ENCODE results near the gene MC2R.
"Not testable (repeated sequence)": the region's sequence is repeated elsewhere in the genome, so short reads cannot be mapped to it uniquely, and the experiment has no call there.

The MC2R gene

DNA sequence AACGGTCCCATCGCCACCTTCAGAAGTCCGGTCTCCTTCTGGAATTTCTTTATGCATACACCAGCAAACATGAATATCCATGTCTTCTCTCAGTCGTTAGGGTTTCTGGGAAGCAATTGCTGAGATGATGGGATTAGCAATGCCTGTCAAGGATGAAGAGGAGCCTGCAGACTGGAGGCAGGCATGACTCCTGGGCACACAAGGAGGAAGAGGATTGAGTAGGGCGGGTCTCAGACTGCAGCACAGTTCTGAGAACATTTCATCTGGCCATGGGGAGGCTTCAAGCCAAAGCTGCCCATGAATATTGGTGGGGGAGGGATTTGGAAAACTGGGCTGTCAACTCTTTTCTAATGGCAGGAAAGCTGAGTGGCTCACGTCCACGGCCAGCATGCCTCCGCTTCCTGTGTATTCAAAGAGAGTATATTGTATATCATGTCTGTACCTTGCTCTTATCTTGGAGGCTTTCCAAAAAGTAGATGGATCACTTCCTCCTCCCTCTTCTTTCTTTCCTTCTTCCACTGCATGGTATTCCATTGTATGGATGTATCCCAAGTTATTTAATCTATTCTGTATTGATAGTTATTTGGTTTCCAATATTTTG lies 24.5 kb downstream of the MC2R start:
- DNase-seq, result no peak

- no peak for DNase-seq
Observed at GRCh38 chr18:13889671-13890070, 25.7 kb downstream of the MC2R start.

DNA sequence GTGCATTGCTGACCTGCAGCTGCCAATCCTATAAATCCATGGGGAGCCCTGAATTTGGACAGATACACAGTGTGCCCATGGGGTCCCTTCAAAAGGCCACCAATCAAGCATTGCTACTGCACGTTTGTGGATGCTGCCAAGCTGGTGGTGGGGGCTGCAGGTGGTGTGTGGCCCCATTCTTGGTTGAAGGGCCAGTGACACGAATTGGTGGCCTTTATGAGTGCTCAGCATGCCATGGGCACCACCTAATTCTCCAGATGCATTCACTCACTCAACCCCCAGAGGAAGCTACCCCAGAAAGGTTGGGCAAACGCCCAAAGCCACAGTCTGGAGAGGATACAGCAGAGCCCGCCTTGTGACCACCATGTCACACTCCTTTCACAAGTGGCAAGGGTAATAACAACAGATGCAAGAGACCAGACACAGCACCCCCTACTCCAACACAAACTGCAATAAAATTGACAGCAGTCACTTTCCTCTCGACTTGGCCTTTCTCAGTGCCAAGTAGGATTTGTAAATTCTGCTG lies 27.1 kb downstream of the MC2R start:
- no peak for DNase-seq

DNA sequence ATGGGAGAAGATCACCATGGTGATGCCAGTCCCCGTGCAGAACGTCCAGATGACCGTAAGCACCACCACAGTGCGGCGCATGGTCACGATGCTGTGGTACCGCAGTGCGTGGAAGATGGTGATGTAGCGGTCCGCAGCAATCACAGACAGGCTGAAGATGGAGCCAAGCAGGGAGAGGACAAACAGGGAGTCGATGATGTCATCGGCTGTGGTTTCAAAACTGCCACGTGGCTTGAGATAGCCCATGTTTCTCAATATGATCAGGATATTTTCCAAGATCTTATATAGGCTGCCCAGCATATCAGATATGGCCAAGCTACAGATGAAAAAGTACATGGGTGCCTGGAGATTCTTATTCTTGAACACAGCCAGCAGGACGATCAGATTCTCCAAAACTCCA lies 30.3 kb downstream of the MC2R start:
- DNase-seq, result no peak

DNA sequence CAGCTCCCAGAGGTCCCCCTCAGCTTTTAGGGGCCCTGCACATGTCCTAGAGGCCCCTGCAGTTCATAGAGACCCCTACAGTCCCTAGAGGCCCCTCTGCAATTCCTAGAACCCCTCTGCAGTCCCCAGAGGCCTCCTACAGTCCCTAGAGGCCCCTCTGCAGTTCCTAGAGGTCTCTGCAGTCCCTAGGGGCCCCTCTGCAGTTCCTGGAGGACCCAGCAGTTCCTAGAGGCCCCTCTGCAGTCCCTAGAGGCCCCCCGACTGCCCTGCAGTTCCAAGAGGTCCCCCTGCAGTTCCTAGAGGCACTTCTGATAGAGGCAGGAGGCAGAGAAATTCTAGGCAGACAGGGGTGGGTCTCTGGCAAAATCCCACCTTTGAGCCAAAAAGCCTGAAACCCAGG lies 35.4 kb downstream of the MC2R start:
- no peak for DNase-seq

DNA sequence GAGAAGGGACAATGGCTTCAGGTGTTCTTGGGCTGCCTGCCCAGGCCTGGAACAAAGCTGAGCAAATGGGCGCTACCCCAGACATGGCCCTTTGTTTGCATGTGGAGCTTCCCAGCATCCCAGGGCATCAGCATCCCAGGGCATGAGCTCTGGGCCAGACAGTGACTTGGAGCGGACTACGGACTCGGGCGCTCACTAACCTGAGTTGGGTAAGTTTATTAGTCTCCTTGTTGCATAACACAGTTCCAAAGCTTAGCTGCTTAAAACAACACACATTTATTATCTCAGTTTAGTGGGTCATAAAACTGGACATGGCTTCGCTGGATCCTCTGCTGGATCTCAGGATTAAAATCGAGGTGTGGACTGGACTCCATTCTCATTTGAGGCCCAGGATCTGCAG lies 35.8 kb downstream of the MC2R start:
- no peak for DNase-seq

DNA sequence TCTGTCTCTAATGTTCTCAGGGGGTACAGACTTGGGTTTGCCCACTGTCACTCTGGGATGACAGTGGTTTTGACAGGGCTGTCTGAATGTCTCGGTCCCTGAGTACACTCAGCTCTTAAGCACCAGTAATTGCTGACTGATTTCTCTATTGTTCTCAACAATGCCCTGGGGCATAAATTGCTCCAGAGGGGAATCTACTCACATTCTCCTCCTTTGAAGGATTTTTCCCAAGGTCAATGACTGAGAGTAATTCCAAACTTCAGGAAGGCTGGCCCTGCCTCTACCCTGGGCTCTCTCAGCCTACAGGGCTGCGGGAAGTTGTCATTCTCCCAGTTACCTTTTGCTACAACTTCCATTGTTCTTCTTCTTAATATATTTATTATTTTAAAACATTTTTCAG lies 36.5 kb downstream of the MC2R start:
- no peak for DNase-seq

- no peak for DNase-seq
Observed at GRCh38 chr18:13877157-13877556, 38.2 kb downstream of the MC2R start.

DNA sequence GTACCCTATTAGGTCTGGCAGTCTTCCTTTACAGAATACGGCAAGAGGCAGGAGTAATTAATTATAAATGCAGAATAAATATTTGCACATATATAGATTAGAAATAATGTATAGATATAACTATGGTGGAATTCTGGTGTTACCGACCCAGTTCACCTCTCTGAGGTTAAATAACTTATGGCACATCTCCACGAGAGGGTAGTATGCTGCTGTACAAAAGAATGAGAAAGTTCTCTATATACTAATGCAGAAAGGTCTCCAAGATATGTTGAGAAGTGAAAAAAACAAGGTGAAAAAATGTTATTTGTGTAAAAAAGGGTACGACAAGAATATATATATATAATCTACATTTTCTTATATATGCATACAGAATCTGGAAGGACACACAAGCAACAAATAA lies 40.8 kb downstream of the MC2R start:
- DNase-seq, result no peak

DNA sequence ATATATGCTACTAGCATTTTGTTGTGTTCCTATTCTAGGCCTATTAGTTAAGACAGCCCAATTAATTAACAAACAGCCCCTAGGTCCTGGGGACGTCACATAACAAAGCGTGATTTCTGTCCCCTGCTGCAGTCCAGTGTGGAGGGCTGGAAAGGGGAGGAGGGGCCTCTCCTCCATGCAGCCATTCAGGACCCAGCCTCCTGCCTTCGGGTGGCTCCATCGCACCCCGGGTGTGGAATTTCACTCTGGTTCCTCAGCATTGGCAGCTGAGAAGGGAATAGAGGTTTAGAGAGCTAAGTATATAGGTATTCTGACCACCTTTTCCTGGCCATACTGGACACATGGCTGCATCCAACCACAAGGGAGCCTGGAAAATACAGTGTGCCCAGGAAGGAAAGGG lies 42.4 kb downstream of the MC2R start:
- no peak for DNase-seq

DNA sequence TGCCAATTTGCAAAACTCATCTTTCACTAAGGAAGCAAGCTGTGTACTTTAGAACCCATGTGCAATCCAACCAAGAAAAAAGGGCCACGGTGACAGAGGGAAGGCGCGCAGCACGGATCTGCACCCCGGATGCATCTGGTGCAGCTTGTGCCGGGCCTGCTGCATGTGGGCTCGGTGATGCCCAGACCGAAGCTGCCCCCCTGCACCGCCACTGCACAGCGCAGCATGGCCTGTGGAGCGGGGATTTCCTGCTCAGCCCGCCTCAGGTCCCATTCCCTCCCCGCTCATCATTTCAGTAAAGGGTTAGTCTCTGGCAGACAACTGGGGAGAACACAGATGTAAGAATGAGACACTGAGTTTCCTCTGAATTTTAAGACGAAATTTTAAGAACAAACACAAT lies 43.0 kb downstream of the MC2R start:
- no peak for DNase-seq

DNA sequence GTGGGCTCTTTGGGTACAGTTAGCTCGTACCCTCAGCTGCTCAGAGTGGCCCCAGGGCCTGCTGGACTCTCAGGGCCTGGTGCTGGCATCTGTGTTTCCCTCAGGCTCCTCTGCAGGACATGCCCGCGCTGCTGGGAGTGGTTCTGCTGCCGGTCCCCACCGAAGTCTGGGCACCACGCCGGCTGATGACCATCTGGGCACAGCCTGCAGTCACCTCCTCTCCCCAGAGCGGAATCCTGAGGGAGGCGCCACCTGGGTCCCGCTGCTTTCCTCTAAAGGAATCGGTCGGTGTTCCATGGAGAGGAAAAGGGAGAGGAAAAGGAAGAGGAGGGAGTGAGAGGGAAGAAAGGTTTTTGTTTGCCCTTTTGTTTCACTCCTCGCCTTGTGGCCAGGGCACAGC lies 43.6 kb downstream of the MC2R start:
- no peak for DNase-seq

GRCh38 chr18:13868501-13869271 lies 46.6 kb downstream of the MC2R start:
- DNase-seq, result no peak

GRCh38 chr18:13862898-13863297 lies 52.4 kb downstream of the MC2R start:
- not testable (repeated sequence) for DNase-seq

GRCh38 chr18:13849791-13850190 lies 65.5 kb downstream of the MC2R start:
- DNase-seq, result no peak

- no peak for DNase-seq
Observed at GRCh38 chr18:13836559-13836958, 78.8 kb downstream of the MC2R start.

DNA sequence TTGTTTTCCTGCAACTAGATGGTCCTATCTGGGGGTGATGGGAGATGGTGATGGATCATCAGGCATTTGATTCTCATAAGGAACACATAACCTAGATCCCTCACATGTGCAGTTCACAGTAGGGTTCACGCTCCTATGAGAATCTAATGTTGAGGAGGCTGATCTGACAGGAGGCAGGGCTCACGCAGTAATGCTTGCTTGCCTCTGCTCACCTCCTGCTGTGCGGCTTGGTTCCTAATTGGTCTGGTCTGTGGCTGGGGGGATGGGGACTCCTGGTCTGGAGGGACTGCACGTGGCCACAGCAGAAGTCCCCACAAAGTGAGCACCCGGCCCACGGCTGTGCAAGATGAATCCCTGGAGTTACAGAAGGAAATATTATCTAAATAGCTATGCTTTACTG lies 80.1 kb downstream of the MC2R start:
- DNase-seq, result no peak

DNA sequence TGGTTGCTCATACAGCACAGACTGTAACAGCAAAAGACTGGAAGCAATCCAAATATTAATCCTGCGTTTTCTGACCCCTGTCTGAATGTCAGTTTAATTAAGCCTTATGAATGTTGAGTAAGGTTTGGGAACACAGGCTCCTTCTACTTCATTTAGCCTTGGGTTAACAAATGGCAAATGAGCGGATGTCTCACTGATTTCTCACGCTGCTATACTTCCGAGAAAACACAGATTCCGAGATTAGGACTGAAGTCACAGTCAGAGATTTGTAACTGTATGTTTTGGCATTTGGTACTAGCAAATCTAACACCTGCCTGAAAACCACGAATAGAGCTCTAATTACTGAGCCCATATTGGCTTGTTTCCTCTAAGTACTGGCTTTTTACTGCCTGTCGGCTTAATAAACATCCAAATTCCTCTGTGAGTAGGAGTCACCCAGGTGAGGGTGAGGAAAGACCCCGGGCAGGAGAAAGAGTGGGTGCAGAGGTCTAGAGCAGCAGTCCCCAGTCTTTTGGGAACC lies 80.8 kb downstream of the MC2R start:
- DNase-seq, result no peak
